ENCODE data around the gene DAD1. TPM values are rescaled to one million over a fixed set of nuclear protein-coding genes. Genes with fewer than 3 reads are reported as not detected.
A peak's percentile ranks its signal among the peaks of the same experiment; 100 is the strongest.

DAD1 gene
- total RNA-seq, 2 experiments from 2014 or later, result 117 to 154 TPM

- peak overlapping the region; percentile 49 for H3K27ac ChIP-seq (ENCODE audit: low read depth, low read length, poor library complexity, severe bottlenecking)
- no peaks in the 10 kb centered on the region for H3K36me3 ChIP-seq (ENCODE audit: insufficient read depth, low read length)
- TF ChIP-seq EZH2phosphoT487 (IDR thresholded peaks at IDR 0.05; ENCODE audit: borderline replicate concordance, low read depth, low read length), result no peak
- TF ChIP-seq, protein P1, sequence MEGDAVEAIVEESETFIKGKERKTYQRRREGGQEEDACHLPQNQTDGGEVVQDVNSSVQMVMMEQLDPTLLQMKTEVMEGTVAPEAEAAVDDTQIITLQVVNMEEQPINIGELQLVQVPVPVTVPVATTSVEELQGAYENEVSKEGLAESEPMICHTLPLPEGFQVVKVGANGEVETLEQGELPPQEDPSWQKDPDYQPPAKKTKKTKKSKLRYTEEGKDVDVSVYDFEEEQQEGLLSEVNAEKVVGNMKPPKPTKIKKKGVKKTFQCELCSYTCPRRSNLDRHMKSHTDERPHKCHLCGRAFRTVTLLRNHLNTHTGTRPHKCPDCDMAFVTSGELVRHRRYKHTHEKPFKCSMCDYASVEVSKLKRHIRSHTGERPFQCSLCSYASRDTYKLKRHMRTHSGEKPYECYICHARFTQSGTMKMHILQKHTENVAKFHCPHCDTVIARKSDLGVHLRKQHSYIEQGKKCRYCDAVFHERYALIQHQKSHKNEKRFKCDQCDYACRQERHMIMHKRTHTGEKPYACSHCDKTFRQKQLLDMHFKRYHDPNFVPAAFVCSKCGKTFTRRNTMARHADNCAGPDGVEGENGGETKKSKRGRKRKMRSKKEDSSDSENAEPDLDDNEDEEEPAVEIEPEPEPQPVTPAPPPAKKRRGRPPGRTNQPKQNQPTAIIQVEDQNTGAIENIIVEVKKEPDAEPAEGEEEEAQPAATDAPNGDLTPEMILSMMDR (conservative IDR thresholded peaks at IDR 0.05; ENCODE audit: low read length), result no peak
- no TSS peak for BruUV-seq (replicated peaks)
- POLR2A ChIA-PET, result interaction anchor here (0.6 to 7.6 kb wide), 10 partner anchors 10 to 969 kb away, joined by 3 to 101 read pairs (median 4); no protein-coding TSS in a partner anchor
- H3K4me2 ChIP-seq (ENCODE audit: low read length), result peak overlapping the region; percentile 59
- intact Hi-C loops (cut with micrococcal nuclease; ENCODE audit: unreplicated experiment), result no loop called here
- H3K9me2 ChIP-seq (ENCODE audit: insufficient read depth, low read length), result no peaks in the 10 kb centered on the region
- H3K79me2 ChIP-seq (ENCODE audit: insufficient read depth, low read depth, low read length), result no peaks in the 10 kb centered on the region
- H4K20me1 ChIP-seq (ENCODE audit: insufficient read depth, low read length), result no peaks in the 10 kb centered on the region
- H3K4me1 ChIP-seq (ENCODE audit: insufficient read depth, low read length, poor library complexity, severe bottlenecking), result peaks cover 98% of the 10 kb centered on the region
- DNase-seq (ENCODE audit: low spot score), result no peak
- peak overlapping the region; percentile 2 for H3K4me3 ChIP-seq (ENCODE audit: low read depth, low read length, poor library complexity, severe bottlenecking)
- no peaks in the 10 kb centered on the region for H3K9me3 ChIP-seq (ENCODE audit: low read length)
- CTCF ChIA-PET (ENCODE audit: unreplicated experiment), result interaction anchor here (1.0 to 1.5 kb wide), 2 partner anchors 9 to 12 kb away, joined by 4 read pairs; no protein-coding TSS in a partner anchor
- H2AFZ ChIP-seq (ENCODE audit: low read length), result peak overlapping the region; percentile 91; the same call in 1 of the 2 replicates
These were observed 66.5 kb downstream of the DAD1 start for GRCh38 chr14:22522466-22522957.

- Histone ChIP-seq H3K79me2 (ENCODE audit: insufficient read depth, low read depth, low read length) (no peaks in the 10 kb centered on the region), H4K20me1 (ENCODE audit: insufficient read depth, low read length) (no peaks in the 10 kb centered on the region), H3K4me3 (ENCODE audit: low read depth, low read length, poor library complexity, severe bottlenecking) (peak overlapping the region; percentile 2), H3K4me2 (ENCODE audit: low read length) (peak overlapping the region; percentile 59), H3K4me1 (ENCODE audit: insufficient read depth, low read length, poor library complexity, severe bottlenecking) (peaks cover 98% of the 10 kb centered on the region), H3K36me3 (ENCODE audit: insufficient read depth, low read length) (no peaks in the 10 kb centered on the region), H3K9me3 (ENCODE audit: low read length) (no peaks in the 10 kb centered on the region), H2AFZ (ENCODE audit: low read length) (peak overlapping the region; percentile 91; the same call in 1 of the 2 replicates), H3K9me2 (ENCODE audit: insufficient read depth, low read length) (no peaks in the 10 kb centered on the region), H3K27ac (ENCODE audit: low read depth, low read length, poor library complexity, severe bottlenecking) (peak overlapping the region; percentile 49)
- POLR2A ChIA-PET, result interaction anchor here (0.6 to 7.6 kb wide), 9 partner anchors 11 to 968 kb away, joined by 3 to 101 read pairs (median 4); no protein-coding TSS in a partner anchor
- TF ChIP-seq, protein P1 (conservative IDR thresholded peaks at IDR 0.05; ENCODE audit: low read length), result no peak
- TF ChIP-seq EZH2phosphoT487 (IDR thresholded peaks at IDR 0.05; ENCODE audit: borderline replicate concordance, low read depth, low read length), result no peak
- intact Hi-C loops (cut with micrococcal nuclease; ENCODE audit: unreplicated experiment), result no loop called here
- CTCF ChIA-PET (ENCODE audit: unreplicated experiment), result interaction anchor here (1.0 to 1.5 kb wide), 2 partner anchors 10 to 12 kb away, joined by 4 read pairs; no protein-coding TSS in a partner anchor
- DNase-seq (ENCODE audit: low spot score), result no peak
- no TSS peak for BruUV-seq (replicated peaks)
These were observed 67.4 kb downstream of the DAD1 start for GRCh38 chr14:22521449-22522239.

All from OCI-LY7 (cell line).